ENCODE data around the gene AKT1. TPM values are rescaled to one million over a fixed set of nuclear protein-coding genes. Genes with fewer than 3 reads are reported as not detected.

AKT1 gene
- total and polyA plus RNA-seq, 2 of the 4 experiments (the other 2 are of a cell fraction): 193 to 221 TPM

DNA sequence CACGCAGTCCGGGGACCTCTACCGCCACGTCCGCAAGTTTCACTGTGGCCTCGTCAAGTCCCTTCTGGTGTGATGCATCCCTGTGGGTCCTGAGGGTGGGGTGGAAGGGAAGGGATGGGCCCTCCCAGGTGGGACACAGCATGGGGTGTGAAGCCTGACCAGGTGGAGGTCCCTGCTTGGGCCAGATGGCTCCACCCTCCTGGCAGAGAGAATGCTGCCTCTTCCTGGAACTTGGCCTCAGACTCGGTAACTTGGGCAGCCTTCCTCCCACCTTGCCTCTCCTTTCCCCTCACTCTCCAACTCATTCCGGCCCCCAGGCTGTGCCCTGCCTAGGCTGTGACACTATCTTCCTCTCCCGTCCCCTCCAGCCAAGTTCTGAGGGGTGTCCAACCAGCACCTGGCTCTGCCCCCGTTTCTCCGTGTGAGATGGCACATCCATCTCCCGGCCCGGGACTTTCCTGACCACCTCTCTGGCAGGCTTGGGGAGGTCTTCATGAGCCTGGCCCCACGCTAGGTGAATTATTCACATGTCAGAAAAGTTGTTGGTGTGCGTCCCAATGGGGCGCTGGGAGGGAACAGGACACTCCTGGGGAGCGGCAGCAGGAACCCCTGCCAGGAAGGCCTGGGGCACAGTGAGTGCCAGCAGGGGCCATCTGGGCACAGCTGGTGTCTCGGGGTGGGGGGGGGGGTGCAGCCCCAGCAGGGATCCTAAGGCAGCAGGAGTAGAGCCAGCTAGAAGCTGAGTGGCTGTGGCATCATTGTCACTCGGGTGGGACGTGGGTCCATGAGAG is 7.0 kb upstream of the AKT1 start:
- H3K9ac ChIP-seq (ENCODE audit: low read depth, low read length): no peak overlapping the region
- no peak overlapping the region for H3K23ac ChIP-seq (ENCODE audit: low read depth, low read length)
- no peak overlapping the region for H3K18ac ChIP-seq (ENCODE audit: low read depth, low read length)
- CTCF ChIA-PET: no interaction called here
- peaks cover 0 to 12% of the 10 kb centered on the region in 2 experiments; a peak in 1 of 4 replicates for H3K79me1 ChIP-seq (ENCODE audit: low read depth in 1 of 2, low read length in 2 of 2)
- H4K5ac ChIP-seq (ENCODE audit: low read depth, low read length): no peak overlapping the region
- no peak for TF ChIP-seq BHLHE40 (IDR thresholded peaks at IDR 0.05; ENCODE audit: low read depth, low read length)
- no peak for TF ChIP-seq MAFK (IDR thresholded peaks at IDR 0.05; ENCODE audit: low read depth, low read length)
- TF ChIP-seq MXI1 (IDR thresholded peaks at IDR 0.05; ENCODE audit: borderline replicate concordance, low read depth, low read length): no peak
- TF ChIP-seq CEBPB (IDR thresholded peaks at IDR 0.05; ENCODE audit: low read depth, low read length): no peak
- TF ChIP-seq, protein P1, sequence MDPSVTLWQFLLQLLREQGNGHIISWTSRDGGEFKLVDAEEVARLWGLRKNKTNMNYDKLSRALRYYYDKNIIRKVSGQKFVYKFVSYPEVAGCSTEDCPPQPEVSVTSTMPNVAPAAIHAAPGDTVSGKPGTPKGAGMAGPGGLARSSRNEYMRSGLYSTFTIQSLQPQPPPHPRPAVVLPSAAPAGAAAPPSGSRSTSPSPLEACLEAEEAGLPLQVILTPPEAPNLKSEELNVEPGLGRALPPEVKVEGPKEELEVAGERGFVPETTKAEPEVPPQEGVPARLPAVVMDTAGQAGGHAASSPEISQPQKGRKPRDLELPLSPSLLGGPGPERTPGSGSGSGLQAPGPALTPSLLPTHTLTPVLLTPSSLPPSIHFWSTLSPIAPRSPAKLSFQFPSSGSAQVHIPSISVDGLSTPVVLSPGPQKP (IDR thresholded peaks at IDR 0.05; ENCODE audit: borderline replicate concordance, low read depth, low read length): no peak
- TF ChIP-seq MAZ (IDR thresholded peaks at IDR 0.05; ENCODE audit: borderline replicate concordance, low read depth, low read length): no peak
- no peak for TF ChIP-seq RFX5 (IDR thresholded peaks at IDR 0.05; ENCODE audit: low read depth, low read length)
- no peak for TF ChIP-seq RCOR1 (IDR thresholded peaks at IDR 0.05; ENCODE audit: insufficient replicate concordance, low read length)
- TF ChIP-seq NFE2L2 (IDR thresholded peaks at IDR 0.05; ENCODE audit: low read depth, low read length): no peak
- TF ChIP-seq RAD21 (IDR thresholded peaks at IDR 0.05; ENCODE audit: low read length): no peak
- TF ChIP-seq, protein P2, sequence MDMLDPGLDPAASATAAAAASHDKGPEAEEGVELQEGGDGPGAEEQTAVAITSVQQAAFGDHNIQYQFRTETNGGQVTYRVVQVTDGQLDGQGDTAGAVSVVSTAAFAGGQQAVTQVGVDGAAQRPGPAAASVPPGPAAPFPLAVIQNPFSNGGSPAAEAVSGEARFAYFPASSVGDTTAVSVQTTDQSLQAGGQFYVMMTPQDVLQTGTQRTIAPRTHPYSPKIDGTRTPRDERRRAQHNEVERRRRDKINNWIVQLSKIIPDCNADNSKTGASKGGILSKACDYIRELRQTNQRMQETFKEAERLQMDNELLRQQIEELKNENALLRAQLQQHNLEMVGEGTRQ (IDR thresholded peaks at IDR 0.05; ENCODE audit: low read depth, low read length): no peak
- TF ChIP-seq SMC3 (IDR thresholded peaks at IDR 0.05; ENCODE audit: low read depth, low read length): no peak
- TF ChIP-seq, protein P3, sequence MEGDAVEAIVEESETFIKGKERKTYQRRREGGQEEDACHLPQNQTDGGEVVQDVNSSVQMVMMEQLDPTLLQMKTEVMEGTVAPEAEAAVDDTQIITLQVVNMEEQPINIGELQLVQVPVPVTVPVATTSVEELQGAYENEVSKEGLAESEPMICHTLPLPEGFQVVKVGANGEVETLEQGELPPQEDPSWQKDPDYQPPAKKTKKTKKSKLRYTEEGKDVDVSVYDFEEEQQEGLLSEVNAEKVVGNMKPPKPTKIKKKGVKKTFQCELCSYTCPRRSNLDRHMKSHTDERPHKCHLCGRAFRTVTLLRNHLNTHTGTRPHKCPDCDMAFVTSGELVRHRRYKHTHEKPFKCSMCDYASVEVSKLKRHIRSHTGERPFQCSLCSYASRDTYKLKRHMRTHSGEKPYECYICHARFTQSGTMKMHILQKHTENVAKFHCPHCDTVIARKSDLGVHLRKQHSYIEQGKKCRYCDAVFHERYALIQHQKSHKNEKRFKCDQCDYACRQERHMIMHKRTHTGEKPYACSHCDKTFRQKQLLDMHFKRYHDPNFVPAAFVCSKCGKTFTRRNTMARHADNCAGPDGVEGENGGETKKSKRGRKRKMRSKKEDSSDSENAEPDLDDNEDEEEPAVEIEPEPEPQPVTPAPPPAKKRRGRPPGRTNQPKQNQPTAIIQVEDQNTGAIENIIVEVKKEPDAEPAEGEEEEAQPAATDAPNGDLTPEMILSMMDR (conservative IDR thresholded peaks at IDR 0.05; ENCODE audit: low read depth, low read length): no peak
- no peak for TF ChIP-seq CHD1 (IDR thresholded peaks at IDR 0.05; ENCODE audit: low read depth, low read length)
- no peak for TF ChIP-seq POLR2A (IDR thresholded peaks at IDR 0.05; ENCODE audit: low read depth, low read length)
- TF ChIP-seq FOS (IDR thresholded peaks at IDR 0.05; ENCODE audit: low read depth, low read length): no peak
- intact Hi-C loops (cut with micrococcal nuclease): no loop called here
- H2AK5ac ChIP-seq (ENCODE audit: low read depth, low read length): no peak overlapping the region
- POLR2A ChIA-PET (ENCODE audit: unreplicated experiment): no interaction called here
- H4K91ac ChIP-seq (ENCODE audit: insufficient read depth, low read depth, low read length): no peak overlapping the region
- H3K4ac ChIP-seq (ENCODE audit: low read depth, low read length): no peak overlapping the region
- no peak overlapping the region for H3K4me2 ChIP-seq (ENCODE audit: low read depth, low read length)
- H2BK120ac ChIP-seq (ENCODE audit: low read depth, low read length): no peak overlapping the region
- H3K9me1 ChIP-seq (ENCODE audit: insufficient read depth, low read length): peaks cover 16% of the 10 kb centered on the region
- no peak overlapping the region for H3K27ac ChIP-seq (ENCODE audit: insufficient read depth, low read length)
- dilution Hi-C loops (cut with HindIII; ENCODE audit: low sequenced_read_pairs, unreplicated experiment): no loop called here
- H2BK5ac ChIP-seq (ENCODE audit: low read depth, low read length, poor library complexity, severe bottlenecking): no peak overlapping the region
- no peak overlapping the region for H3K14ac ChIP-seq (replicated peaks; ENCODE audit: low read depth, low read length)
- H4K8ac ChIP-seq (ENCODE audit: low read depth in 2 of 2, low read length in 2 of 2): no peak overlapping the region
- BruUV-seq (replicated peaks): no TSS peak
- peaks cover 4% of the 10 kb centered on the region; the same call in 1 of the 2 replicates for H4K20me1 ChIP-seq (ENCODE audit: insufficient read depth, low read length)
- no peak overlapping the region for H3K4me3 ChIP-seq (ENCODE audit: insufficient read depth, low read depth, low read length)
- 95% methylated on average over 13 of the region's 20 CpGs; no CpG with 5 or more reads in 1 of the 2 experiments for WGBS, 2 experiments (ENCODE audit: extremely low coverage in 2 of 2, insufficient read length in 1 of 2)
- no peaks in the 10 kb centered on the region for H3K27me3 ChIP-seq (ENCODE audit: control insufficient read depth, insufficient read depth, low read length)
- no peaks in the 10 kb centered on the region for H3K9me3 ChIP-seq (ENCODE audit: control insufficient read depth, insufficient read depth, low read length)
- H2BK15ac ChIP-seq (ENCODE audit: low read depth, low read length): no peak overlapping the region
- ATAC-seq (ENCODE audit: low read depth): no peak
- no peak for DNase-seq
- H3K56ac ChIP-seq (ENCODE audit: extremely low read depth, insufficient read depth, low read length): no peak overlapping the region
- in situ Hi-C loops (cut with MboI; ENCODE audit: low sequenced_read_pairs): no loop called here
- H2AFZ ChIP-seq (replicated peaks; ENCODE audit: low read length, poor library complexity): no peak overlapping the region
- H3K36me3 ChIP-seq (ENCODE audit: control insufficient read depth, insufficient read depth, low read length): no peaks in the 10 kb centered on the region
- H2BK20ac ChIP-seq (ENCODE audit: low read depth, low read length): no peak overlapping the region
- H3K4me1 ChIP-seq (ENCODE audit: control insufficient read depth, insufficient read depth, low read length): peaks cover 20% of the 10 kb centered on the region
- no peak overlapping the region for H2AK9ac ChIP-seq (replicated peaks; ENCODE audit: low read depth, low read length, poor library complexity)
